Islet of Langerhans (tissue), 1 donor: ENCODE data around the gene WIPF2.

Source experiments
- FAIRE-seq: peaks from one replicate; lab custom pipeline; 2011; peaks lifted over from hg19 to GRCh38; lab: Jason Lieb, UNC

Gene WIPF2

DNA sequence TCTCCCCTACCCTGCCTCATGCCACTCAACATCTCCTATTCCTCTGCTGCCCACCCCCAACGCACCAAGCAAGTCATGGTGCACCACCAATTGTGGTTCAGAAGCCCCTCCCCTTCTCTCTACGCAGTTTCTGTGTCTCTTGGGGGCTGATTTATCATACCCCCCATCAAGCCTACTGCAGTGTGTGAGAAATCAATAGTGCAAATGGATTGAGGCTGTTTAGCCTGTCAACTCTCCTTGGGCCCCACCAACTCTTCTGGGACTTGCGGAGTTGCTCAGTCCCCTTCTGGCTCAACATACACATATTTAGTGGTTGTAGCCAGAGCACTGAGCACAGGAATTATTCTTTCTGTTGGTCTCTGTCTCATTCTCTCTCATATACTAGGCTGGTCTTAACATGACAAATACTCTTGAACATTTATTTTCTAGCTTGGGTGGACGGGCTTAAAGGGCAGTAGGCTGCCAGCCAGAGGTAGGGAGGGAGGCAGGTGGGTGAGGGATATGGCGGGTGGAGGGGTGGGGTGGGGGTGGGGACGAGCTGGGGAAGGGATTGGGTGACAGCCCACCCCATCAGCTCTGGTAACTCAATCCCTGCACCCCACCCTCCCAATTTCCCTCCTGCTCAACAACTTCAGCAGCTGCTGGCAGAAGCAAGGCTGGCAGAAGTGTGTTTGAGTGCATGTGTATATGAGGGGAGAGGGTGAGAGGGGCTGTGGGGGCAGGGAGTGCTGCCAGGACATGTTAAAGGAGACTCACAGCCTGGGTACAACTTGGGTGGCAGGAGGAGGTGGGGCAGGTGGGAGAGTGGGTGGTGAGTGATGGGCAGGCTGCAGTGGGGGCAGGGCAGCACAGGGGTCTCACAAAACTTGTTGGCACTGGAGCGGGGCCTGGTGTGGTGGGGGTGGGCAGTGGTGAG lies 94.8 kb downstream of the WIPF2 start:
- FAIRE-seq: no peak

DNA sequence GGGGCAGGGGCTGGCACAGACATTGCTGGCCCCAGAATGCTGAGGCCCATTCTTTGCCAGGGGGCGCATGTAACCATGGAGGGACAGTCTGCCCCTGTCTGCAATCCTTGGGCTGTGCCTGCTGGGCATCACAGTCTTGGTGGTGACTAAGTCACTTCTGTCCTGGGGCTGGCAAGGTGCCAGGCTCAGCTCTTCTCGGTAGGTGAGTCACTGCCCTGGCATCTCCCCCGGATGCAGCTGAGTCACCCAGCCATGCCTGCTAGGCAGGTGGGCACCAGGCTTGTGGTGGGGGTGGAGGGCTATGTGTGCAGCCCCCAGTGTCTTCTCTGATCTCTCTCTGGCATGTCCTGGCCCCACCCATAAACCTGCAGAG lies 95.5 kb downstream of the WIPF2 start:
- peak; percentile 49 for FAIRE-seq

GRCh38 chr17:40315206-40315605 lies 96.1 kb downstream of the WIPF2 start:
- no peak for FAIRE-seq

GRCh38 chr17:40315678-40316570 lies 96.8 kb downstream of the WIPF2 start:
- FAIRE-seq: no peak

DNA sequence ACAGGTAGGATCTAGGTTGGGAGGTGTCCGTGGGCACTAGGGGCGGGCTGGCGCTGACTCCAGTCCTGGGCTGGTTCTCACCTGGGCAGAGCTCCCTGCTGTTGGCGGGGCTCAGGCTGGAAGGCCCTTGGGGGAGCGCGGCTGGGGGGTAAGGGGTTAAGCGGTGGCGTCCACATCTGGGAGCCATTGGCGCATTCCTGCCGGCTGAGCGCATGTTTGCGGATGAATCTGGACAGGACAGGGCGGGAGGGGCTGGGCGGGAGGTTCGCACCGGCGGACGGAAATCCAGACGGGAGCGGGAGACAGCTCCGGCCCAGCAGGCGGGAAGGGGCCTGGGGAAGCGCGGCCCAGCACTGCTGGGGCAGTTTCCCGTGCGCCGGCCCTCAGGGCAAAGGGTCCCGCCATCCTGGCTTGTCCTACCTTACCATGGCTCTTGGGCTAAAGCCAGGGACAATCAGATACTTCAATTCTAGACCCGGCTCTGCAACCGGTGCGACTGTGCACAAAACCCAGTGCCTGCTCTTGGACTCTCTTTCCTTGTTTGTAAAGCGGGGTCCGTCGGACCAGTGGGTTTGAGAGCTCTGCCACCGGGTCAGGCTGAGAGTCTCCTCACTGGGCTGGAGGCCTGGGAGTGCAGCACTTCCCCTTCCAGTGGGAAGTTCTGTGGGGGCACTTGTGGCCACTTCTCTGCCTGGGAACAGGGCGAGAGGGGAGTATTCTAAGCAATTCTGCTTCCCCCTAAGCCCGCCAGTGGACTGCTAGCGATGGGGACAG lies 97.7 kb downstream of the WIPF2 start:
- no peak for FAIRE-seq

DNA sequence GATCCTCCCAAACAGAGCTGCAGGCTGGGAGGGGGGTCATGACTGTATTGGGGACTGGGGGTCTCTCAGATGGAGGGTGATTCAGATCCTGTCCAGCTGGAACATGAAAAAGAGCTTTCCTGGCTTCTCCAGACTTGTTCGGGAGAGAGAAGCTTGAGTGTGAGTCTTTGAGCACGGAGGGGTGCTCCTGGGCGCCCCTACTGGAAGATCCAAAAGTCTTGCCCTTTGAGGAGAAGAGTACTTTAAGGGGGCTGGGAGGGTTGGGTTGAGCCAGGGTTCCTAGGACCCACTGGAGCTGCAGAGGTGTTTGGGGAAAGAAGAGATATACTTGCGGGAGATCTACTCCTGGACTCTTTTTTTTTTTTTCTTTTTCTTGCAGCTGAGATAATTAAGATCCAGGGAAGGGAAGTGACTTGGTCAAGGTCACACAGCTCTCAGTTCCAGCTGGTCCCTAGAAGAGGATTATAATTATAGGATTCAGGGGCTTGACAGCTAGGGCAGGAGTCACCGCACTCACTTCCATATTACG lies 98.3 kb downstream of the WIPF2 start:
- no peak for FAIRE-seq

GRCh38 chr17:40317880-40318829 lies 99.1 kb downstream of the WIPF2 start:
- peak; percentile 5 for FAIRE-seq

GRCh38 chr17:40318830-40319391 lies 99.8 kb downstream of the WIPF2 start:
- no peak for FAIRE-seq

DNA sequence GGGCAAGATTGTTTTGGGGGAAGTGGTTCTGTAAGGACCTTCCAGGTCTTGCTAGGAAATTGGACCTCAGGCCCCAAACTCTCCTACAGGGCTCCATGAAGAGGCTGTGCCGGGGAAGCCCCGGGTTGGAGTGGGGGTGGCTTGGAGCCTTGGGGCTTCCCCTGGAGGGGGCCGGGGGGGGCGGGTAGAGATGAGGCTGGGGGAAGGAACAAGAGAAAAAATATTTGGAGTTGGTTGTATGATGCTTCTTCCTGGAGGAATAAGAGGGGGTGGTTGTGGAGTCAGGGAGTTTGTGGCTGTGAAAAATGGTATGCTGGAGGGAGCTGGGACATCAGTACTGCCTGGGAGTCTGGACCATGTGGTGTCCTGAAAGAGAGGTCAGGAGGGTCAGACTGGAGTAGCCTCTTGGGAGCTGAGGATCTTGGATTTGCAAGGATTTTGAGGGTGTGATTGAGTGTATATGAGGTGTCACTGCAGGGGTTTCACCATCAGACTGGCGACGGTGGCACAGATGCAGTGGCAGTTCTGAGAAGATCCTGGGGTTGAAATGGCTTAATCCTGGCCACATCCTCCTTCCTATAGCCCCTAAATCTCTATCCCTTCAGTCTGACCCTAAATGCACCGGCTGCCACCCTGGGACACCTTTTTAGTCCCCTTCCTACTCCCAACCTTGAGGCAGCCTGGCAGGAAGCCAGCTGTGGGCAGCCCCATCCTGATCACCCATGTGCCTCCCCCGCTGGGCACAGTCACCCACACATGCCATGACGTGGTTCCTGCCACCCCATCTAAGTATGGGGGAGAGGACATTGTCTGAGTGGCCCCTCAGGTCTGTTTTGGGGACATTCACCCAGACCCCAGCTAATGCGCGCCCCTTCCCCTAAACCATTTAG lies 100.8 kb downstream of the WIPF2 start:
- no peak for FAIRE-seq

GRCh38 chr17:40320756-40321523 lies 101.8 kb downstream of the WIPF2 start:
- FAIRE-seq: no peak

- no peak for FAIRE-seq
Measured at GRCh38 chr17:40321524-40321929, 102.4 kb downstream of the WIPF2 start.

DNA sequence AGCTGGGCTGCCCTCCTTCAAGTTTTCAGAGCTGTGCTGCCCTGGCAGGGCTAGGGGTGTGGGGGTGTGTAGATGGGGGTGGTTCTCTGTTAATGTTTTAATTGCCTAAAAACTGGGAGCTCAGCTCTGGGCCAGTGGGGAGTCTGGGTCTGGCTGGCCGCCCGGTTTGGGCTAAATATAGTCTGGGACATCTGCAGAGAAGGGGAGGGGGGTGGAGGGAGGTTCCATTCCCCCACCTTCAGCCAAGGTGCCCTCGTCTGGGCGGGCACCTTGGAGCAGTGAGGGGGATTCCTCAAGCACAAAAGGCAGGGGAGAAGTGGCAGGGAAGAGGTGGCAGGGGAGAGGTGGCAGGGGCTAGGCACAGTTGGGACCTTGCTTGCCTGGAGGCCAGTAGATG lies 102.9 kb downstream of the WIPF2 start:
- no peak for FAIRE-seq

DNA sequence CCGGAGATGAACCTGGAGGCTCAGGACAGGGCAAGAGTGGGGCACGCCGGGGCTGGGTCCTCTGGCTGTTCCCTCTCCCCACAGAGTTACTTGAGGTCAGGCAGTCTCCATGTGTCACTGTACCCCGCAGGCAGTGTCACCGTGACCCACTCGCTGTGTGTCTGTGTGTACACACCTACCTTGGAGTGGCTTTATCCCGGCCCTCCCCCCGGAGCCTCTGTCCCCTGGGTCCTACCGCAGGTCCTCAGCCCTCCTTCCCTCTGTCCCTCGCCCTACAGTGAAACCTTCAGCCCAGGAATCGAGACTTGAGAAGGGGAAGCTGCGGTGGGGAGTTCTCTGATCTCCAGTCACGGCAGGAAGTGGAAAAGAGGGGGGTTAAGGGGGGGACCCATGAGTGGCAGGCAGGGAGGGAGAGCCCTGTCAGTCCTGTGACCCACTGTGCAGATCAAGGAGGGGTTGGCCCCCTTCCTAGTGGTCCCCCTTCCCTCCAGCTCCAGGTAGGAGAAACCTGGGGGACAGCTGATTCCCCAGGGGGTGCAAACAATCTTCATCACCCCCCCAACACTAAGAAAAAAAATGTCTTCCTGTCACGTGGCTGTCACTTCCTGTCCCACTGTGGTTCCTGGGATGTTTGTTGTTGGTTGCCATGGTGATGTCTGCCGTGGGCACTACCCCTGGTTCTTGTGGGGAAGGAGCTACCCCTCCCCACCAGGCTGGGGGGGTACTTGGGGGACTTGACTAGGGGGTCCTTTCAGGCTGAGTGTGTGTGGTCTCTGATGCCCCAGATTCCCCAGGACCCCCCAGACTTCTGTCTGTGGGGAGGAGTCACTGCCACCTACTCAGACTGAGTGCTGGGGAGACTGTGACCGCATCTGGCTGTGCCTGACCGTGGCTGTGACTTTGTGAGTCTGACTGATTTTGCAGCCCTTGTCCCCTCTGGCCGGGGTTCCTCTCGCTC lies 103.5 kb downstream of the WIPF2 start:
- no peak for FAIRE-seq

DNA sequence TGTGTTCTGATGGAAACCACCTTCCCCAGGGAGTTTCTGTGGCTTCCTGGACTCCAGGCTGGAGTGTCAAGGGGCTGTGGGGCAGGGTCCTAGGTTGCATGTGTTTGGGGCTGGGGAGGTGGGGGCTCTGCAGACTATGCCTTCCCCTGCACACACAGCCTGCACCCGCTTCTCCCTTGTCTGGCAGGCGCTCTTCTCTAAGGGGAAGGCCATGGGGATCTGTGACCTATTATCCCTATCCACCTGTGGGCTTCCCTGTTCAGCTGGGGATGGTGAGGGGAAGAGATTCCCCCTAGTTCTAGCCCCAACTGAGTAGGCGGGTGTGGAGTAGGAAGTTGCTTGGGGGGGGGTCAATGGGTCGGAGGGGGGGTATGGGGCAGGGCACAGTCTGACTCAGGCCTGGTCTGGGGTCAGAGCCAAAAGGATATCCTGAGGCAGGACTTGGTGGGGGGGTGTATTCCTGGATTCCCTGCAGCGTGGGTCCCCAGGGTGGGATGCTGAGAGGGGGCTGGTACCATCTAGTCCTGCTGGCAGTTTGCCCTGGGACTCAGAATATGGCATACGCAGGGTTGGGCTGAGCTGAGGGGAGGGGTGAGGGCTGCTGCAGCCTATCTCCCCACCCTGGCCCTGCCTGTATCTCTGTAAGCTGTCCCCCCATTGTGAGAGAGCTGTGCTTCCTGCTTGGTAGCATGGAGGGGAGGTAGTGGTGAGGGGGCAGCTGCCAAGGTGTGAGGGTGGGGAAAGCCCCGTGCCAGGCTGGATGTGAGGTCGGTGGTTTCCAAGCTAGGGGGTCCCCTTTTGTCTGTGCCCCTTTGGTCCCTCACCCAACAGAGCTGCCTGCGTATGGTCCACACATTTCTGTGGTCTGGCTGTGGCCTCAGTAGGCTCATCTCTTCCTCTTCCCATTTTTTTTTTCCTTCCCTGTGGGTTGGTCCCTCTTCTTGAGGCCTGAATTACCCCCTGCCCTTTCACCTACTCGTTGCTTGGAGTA lies 104.6 kb downstream of the WIPF2 start:
- no peak for FAIRE-seq

GRCh38 chr17:40325156-40326013 lies 106.3 kb downstream of the WIPF2 start:
- FAIRE-seq: no peak
